Neural cell (in vitro differentiated cells): Measurements from ENCODE around the gene ERC2. TPM values are rescaled to one million over a fixed set of nuclear protein-coding genes. Genes with fewer than 3 reads are reported as not detected.

Experiments
- H2AFZ ChIP-seq: fragments of 200-600, 300-800 bp; sonication (generic), shearing (Covaris generic); 2 replicates; pipeline ENCODE4 v1.6.0; 2014; ENCODE audit warnings: low read depth, mild to moderate bottlenecking, antibody characterized with exemption, low read length, moderate library complexity
- H3F3A ChIP-seq: fragments of 200-600 bp; shearing (Covaris generic); 2 replicates; pipeline ENCODE4 v1.6.1; 2016; ENCODE audit warnings: mild to moderate bottlenecking, moderate library complexity, mixed read lengths, antibody characterized with exemption, low read length; ENCODE audit not compliant: insufficient read depth, poor library complexity, severe bottlenecking
- H3K27ac ChIP-seq: fragments of 200-600, 300-800 bp; sonication (generic), shearing (Covaris generic); 2 replicates; pipeline ENCODE4 v1.5.1; 2014; ENCODE audit warnings: mild to moderate bottlenecking, low read length, moderate library complexity
- H3K27me3 ChIP-seq: fragments of 300-800, 200-600 bp; sonication (generic), shearing (Covaris generic); 2 replicates; pipeline ENCODE4 v1.6.0; 2014; ENCODE audit warnings: mild to moderate bottlenecking, low read depth, low read length, moderate library complexity; ENCODE audit not compliant: insufficient read depth
- H3K36me3 ChIP-seq: fragments of 300-800, 200-600 bp; sonication (generic), shearing (Covaris generic); 2 replicates; pipeline ENCODE4 v1.5.1; 2014; ENCODE audit warnings: mild to moderate bottlenecking, antibody characterized with exemption, low read length, moderate library complexity; ENCODE audit not compliant: insufficient read depth
- H3K4me2 ChIP-seq: fragments of 300-800, 200-600 bp; sonication (generic), shearing (Covaris generic); 2 replicates; pipeline ENCODE4 v1.6.0; 2014; ENCODE audit warnings: mild to moderate bottlenecking, low read length
- H3K4me3 ChIP-seq: fragments of 300-800, 200-600 bp; sonication (generic), shearing (Covaris generic); 2 replicates; pipeline ENCODE4 v1.5.1; 2014; ENCODE audit warnings: mild to moderate bottlenecking, low read length, moderate library complexity
- H3K79me2 ChIP-seq: fragments of 200-600 bp; shearing (Covaris generic); replicated peaks from 2 replicates; pipeline ENCODE4 v1.6.0; 2014; ENCODE audit warnings: mild to moderate bottlenecking, low read length, moderate library complexity; ENCODE audit not compliant: insufficient read depth
- H3K9ac ChIP-seq: fragments of 300-800, 200-600 bp; sonication (generic), shearing (Covaris generic); 2 replicates; pipeline ENCODE4 v1.6.1; 2016; ENCODE audit warnings: mild to moderate bottlenecking, low read length, mixed read lengths
- H3K9me2 ChIP-seq: fragments of 200-600 bp; shearing (Covaris generic); 2 replicates; pipeline ENCODE4 v1.6.1; 2016; ENCODE audit warnings: mild to moderate bottlenecking, low read length, mixed read lengths; ENCODE audit not compliant: insufficient read depth
- H3K9me3 ChIP-seq: fragments of 200-600, 300-800 bp; sonication (generic), shearing (Covaris generic); 2 replicates; pipeline ENCODE4 v1.6.1; 2016; ENCODE audit warnings: mild to moderate bottlenecking, mixed run types, low read length, moderate library complexity, mixed read lengths
- H4K20me1 ChIP-seq: fragments of 200-600 bp; shearing (Covaris generic); 2 replicates; pipeline ENCODE4 v1.6.1; 2016; ENCODE audit warnings: mild to moderate bottlenecking, mixed run types; ENCODE audit not compliant: insufficient read depth
- CTCF ChIP-seq: fragments of 450-650 bp; IDR thresholded peaks from 2 replicates; pipeline ENCODE4 v1.5.1; 2014; ENCODE audit warnings: antibody characterized with exemption, mild to moderate bottlenecking, moderate library complexity; ENCODE audit not compliant: poor library complexity, severe bottlenecking
- EP300 ChIP-seq: fragments of 450-650 bp; conservative IDR thresholded peaks from 2 replicates; pipeline ENCODE4 v1.6.1; 2014; ENCODE audit warnings: antibody characterized with exemption, mild to moderate bottlenecking, moderate library complexity; ENCODE audit not compliant: poor library complexity, severe bottlenecking
- EZH2 ChIP-seq: fragments of 200-600, 300-800 bp; shearing (Covaris generic), sonication (generic); IDR thresholded peaks from 2 replicates; pipeline ENCODE4 v1.6.1; 2014; ENCODE audit warnings: antibody characterized with exemption, low read length, borderline replicate concordance, mild to moderate bottlenecking; ENCODE audit not compliant: insufficient read depth, poor library complexity, severe bottlenecking
- MXI1 ChIP-seq: fragments of 450-650 bp; conservative IDR thresholded peaks from 2 replicates; pipeline ENCODE4 v1.6.1; 2014; ENCODE audit warnings: antibody characterized with exemption, mild to moderate bottlenecking; ENCODE audit not compliant: poor library complexity, severe bottlenecking
- POLR2AphosphoS5 ChIP-seq: IDR thresholded peaks from 2 replicates; pipeline ENCODE4 v1.6.1; 2012
- RAD21 ChIP-seq: fragments of 450-650 bp; conservative IDR thresholded peaks from 2 replicates; pipeline ENCODE4 v1.6.1; 2014; ENCODE audit warnings: antibody characterized with exemption, mild to moderate bottlenecking, moderate library complexity
- REST ChIP-seq: IDR thresholded peaks from 2 replicates; pipeline ENCODE4 v1.6.1; 2012; ENCODE audit warnings: borderline replicate concordance
- SMC3 ChIP-seq: fragments of 450-650 bp; conservative IDR thresholded peaks from 2 replicates; pipeline ENCODE4 v1.6.1; 2014; ENCODE audit warnings: antibody characterized with exemption, mild to moderate bottlenecking, moderate library complexity; ENCODE audit not compliant: poor library complexity
- TAF1 ChIP-seq: IDR thresholded peaks from 2 replicates; pipeline ENCODE4 v1.6.1; 2012; ENCODE audit warnings: low read depth
- polyA plus RNA-seq: library from polyadenylated mRNA; depleted of rRNA; stranded (reverse); fragments of >200 nt; gene quantifications from 2 replicates; pipeline ENCODE4 v1.2.3, GENCODE V29; 2014

The ERC2 gene
- polyA plus RNA-seq, 1 donor from 2014 or later = 60.4 TPM

- no peak overlapping the region for H3K4me2 ChIP-seq
- no peak overlapping the region for H2AFZ ChIP-seq
- no peaks in the 10 kb centered on the region for H3K9me2 ChIP-seq
- H3K9ac ChIP-seq = no peak overlapping the region
- H3K79me2 ChIP-seq = no peaks in the 10 kb centered on the region
- no peak overlapping the region for H3K4me3 ChIP-seq
- no peaks in the 10 kb centered on the region for H3F3A ChIP-seq
- H3K27ac ChIP-seq = no peak overlapping the region
- no peaks in the 10 kb centered on the region for H3K36me3 ChIP-seq
- no peaks in the 10 kb centered on the region for H3K27me3 ChIP-seq
- no peaks in the 10 kb centered on the region for H3K9me3 ChIP-seq
- no peaks in the 10 kb centered on the region for H4K20me1 ChIP-seq
- TF ChIP-seq CTCF = no peak
- no peak for TF ChIP-seq EP300
- no peak for TF ChIP-seq POLR2AphosphoS5
- no peak for TF ChIP-seq SMC3
- no peak for TF ChIP-seq MXI1
- no peak for TF ChIP-seq RAD21
- no peak for TF ChIP-seq TAF1
- no peak for TF ChIP-seq EZH2
- TF ChIP-seq REST = no peak
Observed at GRCh38 chr3:55959471-55960080, 508.7 kb downstream of the ERC2 start.

GRCh38 chr3:55958605-55959004, 509.7 kb downstream of the ERC2 start:
- no peak for TF ChIP-seq RAD21
- no peak for TF ChIP-seq TAF1
- no peak for TF ChIP-seq EZH2
- TF ChIP-seq EP300 = no peak
- TF ChIP-seq SMC3 = no peak
- Histone ChIP-seq H3K79me2 (no peaks in the 10 kb centered on the region), H3K4me3 (no peak overlapping the region), H3K9ac (no peak overlapping the region), H3K4me2 (no peak overlapping the region), H3F3A (no peaks in the 10 kb centered on the region), H2AFZ (no peak overlapping the region), H3K27me3 (no peaks in the 10 kb centered on the region), H3K9me2 (no peaks in the 10 kb centered on the region), H3K36me3 (no peaks in the 10 kb centered on the region), H3K27ac (no peak overlapping the region), H4K20me1 (no peaks in the 10 kb centered on the region), H3K9me3 (no peaks in the 10 kb centered on the region)
